Measurements from ENCODE around the gene OR10A2. TPM values are rescaled to one million over a fixed set of nuclear protein-coding genes. Genes with fewer than 3 reads are reported as not detected.

OR10A2 gene
- total and polyA plus RNA-seq, 12 donors = not detected

- DNase-seq = no peak
- 76 to 77% methylated on average over 1 of the region's 1 CpG for WGBS, 2 donors
- TF ChIP-seq CTCF (IDR thresholded peaks at IDR 0.05) = no peak
- Histone ChIP-seq H3K27ac (no peak overlapping the region), H3K36me3 (no peaks in the 10 kb centered on the region), H3K4me1 (no peaks in the 10 kb centered on the region), H3K4me3 (no peak overlapping the region), H3K27me3 (no peaks in the 10 kb centered on the region), H3K9me3 (no peaks in the 10 kb centered on the region)
- intact Hi-C loops (cut with DNase I) = loop anchor here in 1 of 10 donors (10.0 kb wide), 1 partner anchor 601 kb away; no protein-coding TSS in a partner anchor
- ATAC-seq = no peak
Measured at GRCh38 chr11:6834021-6834420, 28.8 kb upstream of the OR10A2 start.

GRCh38 chr11:6841694-6842093, 21.2 kb upstream of the OR10A2 start:
- Histone ChIP-seq H3K27me3 (no peaks in the 10 kb centered on the region), H3K9me3 (peaks cover 0 to 7% (median 0%) of the 10 kb centered on the region in 11 donors), H3K4me1 (no peaks in the 10 kb centered on the region), H3K4me3 (no peak overlapping the region), H3K27ac (no peak overlapping the region), H3K36me3 (no peaks in the 10 kb centered on the region)
- ATAC-seq (no peak), DNase-seq (no peak)
- intact Hi-C loops (cut with DNase I) = no loop called here
- TF ChIP-seq CTCF (IDR thresholded peaks at IDR 0.05) = no peak

GRCh38 chr11:6843670-6844069, 19.2 kb upstream of the OR10A2 start:
- intact Hi-C loops (cut with DNase I) = loop anchor here in 1 of 10 donors (2.0 kb wide), 1 partner anchor 17 kb away; no protein-coding TSS in a partner anchor
- DNase-seq = no peak
- 56% methylated on average over 2 of the region's 2 CpGs for WGBS, 2 donors
- H3K36me3 ChIP-seq = no peaks in the 10 kb centered on the region
- TF ChIP-seq CTCF (IDR thresholded peaks at IDR 0.05) = no peak
- H3K9me3 ChIP-seq = peaks cover 0 to 7% (median 0%) of the 10 kb centered on the region in 11 donors
- H3K27me3 ChIP-seq = no peaks in the 10 kb centered on the region
- no peaks in the 10 kb centered on the region for H3K4me1 ChIP-seq
- H3K27ac ChIP-seq = no peak overlapping the region
- no peak overlapping the region for H3K4me3 ChIP-seq
- no peak for ATAC-seq

DNA sequence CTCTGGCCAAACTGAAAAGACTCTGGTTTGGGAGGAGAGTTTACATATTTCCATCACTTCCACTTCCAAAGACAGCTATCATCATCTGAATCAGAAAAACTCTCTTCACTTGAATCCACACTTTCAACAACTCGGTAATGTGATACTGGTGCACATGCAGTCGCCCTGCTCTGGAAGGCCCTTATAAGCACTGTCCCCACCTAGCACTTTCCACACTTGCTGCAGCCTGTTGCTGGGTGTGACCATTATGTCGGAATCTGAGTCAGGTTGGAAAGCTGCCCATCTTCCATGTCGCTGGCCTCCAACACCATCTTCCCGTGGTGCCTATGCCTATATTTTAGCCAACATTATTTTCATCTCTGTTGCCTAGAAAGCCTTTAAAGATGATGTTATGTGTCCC, 18.5 kb upstream of the OR10A2 start:
- no peaks in the 10 kb centered on the region for H3K4me1 ChIP-seq
- H3K27ac ChIP-seq = no peak overlapping the region
- WGBS, 2 donors = 85 to 87% methylated on average over 5 of the region's 5 CpGs
- no peaks in the 10 kb centered on the region for H3K36me3 ChIP-seq
- H3K9me3 ChIP-seq = peaks cover 0 to 7% (median 0%) of the 10 kb centered on the region in 11 donors
- no peak for DNase-seq
- intact Hi-C loops (cut with DNase I) = loop anchor here in 1 of 10 donors (2.0 kb wide), 1 partner anchor 16 kb away; no protein-coding TSS in a partner anchor
- H3K27me3 ChIP-seq = no peaks in the 10 kb centered on the region
- H3K4me3 ChIP-seq = no peak overlapping the region
- TF ChIP-seq CTCF (IDR thresholded peaks at IDR 0.05) = no peak
- ATAC-seq = no peak
